ENCODE results near the gene TMEM52.
A peak's percentile ranks its signal among the peaks of the same experiment; 100 is the strongest.

The TMEM52 gene

DNA sequence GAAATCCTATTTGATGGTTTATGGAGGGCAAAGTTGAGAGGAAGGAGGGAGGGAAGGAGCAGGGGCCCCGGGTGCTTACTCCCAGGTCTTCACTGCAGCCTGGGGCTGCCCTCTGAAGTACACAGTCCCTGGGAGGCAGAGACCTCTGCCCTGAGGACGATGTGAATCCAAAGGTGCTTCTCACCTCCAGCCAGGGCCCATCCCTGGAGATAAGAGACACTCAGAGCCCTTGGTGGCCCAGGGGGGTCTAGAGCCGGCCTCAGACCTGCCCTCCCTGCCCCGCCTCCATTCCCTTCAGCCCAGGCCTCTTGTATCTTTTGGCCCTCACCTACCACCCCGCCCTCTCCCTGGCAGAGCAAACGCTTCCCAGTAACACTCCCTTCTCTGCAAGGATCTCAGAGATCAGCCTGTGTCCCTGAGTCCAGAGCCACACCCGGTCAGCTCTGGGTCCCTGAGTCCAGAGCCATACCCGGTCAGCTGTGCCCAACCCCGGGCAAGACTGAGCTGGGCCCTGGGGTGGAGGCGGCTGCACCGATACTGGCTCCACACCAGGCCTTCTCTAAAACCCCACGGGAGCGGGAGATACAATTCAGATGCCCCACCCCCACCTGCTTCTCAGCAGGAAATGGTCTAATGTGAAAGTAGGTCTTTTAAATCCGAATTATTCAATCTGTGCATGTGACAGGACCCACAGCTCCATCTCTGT lies 24.6 kb downstream of the TMEM52 start:
- Histone ChIP-seq H3K27me3 (ENCODE audit: low read depth, low read length) (peaks cover 36% of the 10 kb centered on the region), H3K36me3 (replicated peaks; ENCODE audit: low read depth, low read length) (no peaks in the 10 kb centered on the region), H3K4me2 (ENCODE audit: low read length) (peak overlapping the region; percentile 19; the same call in 1 of the 2 replicates), H3K9ac (ENCODE audit: low read length) (no peak overlapping the region), H3K79me2 (ENCODE audit: low read length) (peaks cover 19% of the 10 kb centered on the region), H3K4me1 (ENCODE audit: low read length) (peaks cover 30% of the 10 kb centered on the region), H4K20me1 (ENCODE audit: insufficient read depth, low read length) (peaks cover 9% of the 10 kb centered on the region), H2AFZ (ENCODE audit: low read depth, low read length) (no peak overlapping the region), H3K4me3 (ENCODE audit: low read length) (no peak overlapping the region), H3K9me3 (ENCODE audit: insufficient read depth, low read length) (no peaks in the 10 kb centered on the region), H3K27ac (ENCODE audit: low read length) (no peak overlapping the region)
- TF ChIP-seq CTCF (IDR thresholded peaks at IDR 0.05; ENCODE audit: low read depth, low read length) (no peak), EZH2phosphoT487 (IDR thresholded peaks at IDR 0.05; ENCODE audit: low read depth) (no peak)

- Histone ChIP-seq H3K9me3 (ENCODE audit: insufficient read depth, low read length) (no peaks in the 10 kb centered on the region), H4K20me1 (ENCODE audit: insufficient read depth, low read length) (peaks cover 14% of the 10 kb centered on the region), H3K4me3 (ENCODE audit: low read length) (no peak overlapping the region), H3K4me1 (ENCODE audit: low read length) (peaks cover 31% of the 10 kb centered on the region), H3K27ac (ENCODE audit: low read length) (no peak overlapping the region), H2AFZ (ENCODE audit: low read depth, low read length) (no peak overlapping the region), H3K4me2 (ENCODE audit: low read length) (no peak overlapping the region), H3K79me2 (ENCODE audit: low read length) (peaks cover 24% of the 10 kb centered on the region), H3K27me3 (ENCODE audit: low read depth, low read length) (peaks cover 36% of the 10 kb centered on the region), H3K36me3 (replicated peaks; ENCODE audit: low read depth, low read length) (no peaks in the 10 kb centered on the region), H3K9ac (ENCODE audit: low read length) (no peak overlapping the region)
- TF ChIP-seq EZH2phosphoT487 (IDR thresholded peaks at IDR 0.05; ENCODE audit: low read depth) = no peak
- TF ChIP-seq CTCF (IDR thresholded peaks at IDR 0.05; ENCODE audit: low read depth, low read length) = no peak
Observed at GRCh38 chr1:1893997-1894353, 25.1 kb downstream of the TMEM52 start.

GRCh38 chr1:1893291-1893985 lies 25.6 kb downstream of the TMEM52 start:
- Histone ChIP-seq H3K27me3 (ENCODE audit: low read depth, low read length) (peaks cover 36% of the 10 kb centered on the region), H3K79me2 (ENCODE audit: low read length) (peaks cover 30% of the 10 kb centered on the region), H3K4me1 (ENCODE audit: low read length) (peaks cover 35% of the 10 kb centered on the region), H3K4me3 (ENCODE audit: low read length) (no peak overlapping the region), H4K20me1 (ENCODE audit: insufficient read depth, low read length) (peaks cover 16% of the 10 kb centered on the region), H3K27ac (ENCODE audit: low read length) (no peak overlapping the region), H3K36me3 (replicated peaks; ENCODE audit: low read depth, low read length) (no peaks in the 10 kb centered on the region), H3K9ac (ENCODE audit: low read length) (no peak overlapping the region), H3K4me2 (ENCODE audit: low read length) (no peak overlapping the region), H3K9me3 (ENCODE audit: insufficient read depth, low read length) (no peaks in the 10 kb centered on the region), H2AFZ (ENCODE audit: low read depth, low read length) (no peak overlapping the region)
- TF ChIP-seq EZH2phosphoT487 (IDR thresholded peaks at IDR 0.05; ENCODE audit: low read depth) = no peak
- no peak for TF ChIP-seq CTCF (IDR thresholded peaks at IDR 0.05; ENCODE audit: low read depth, low read length)

DNA sequence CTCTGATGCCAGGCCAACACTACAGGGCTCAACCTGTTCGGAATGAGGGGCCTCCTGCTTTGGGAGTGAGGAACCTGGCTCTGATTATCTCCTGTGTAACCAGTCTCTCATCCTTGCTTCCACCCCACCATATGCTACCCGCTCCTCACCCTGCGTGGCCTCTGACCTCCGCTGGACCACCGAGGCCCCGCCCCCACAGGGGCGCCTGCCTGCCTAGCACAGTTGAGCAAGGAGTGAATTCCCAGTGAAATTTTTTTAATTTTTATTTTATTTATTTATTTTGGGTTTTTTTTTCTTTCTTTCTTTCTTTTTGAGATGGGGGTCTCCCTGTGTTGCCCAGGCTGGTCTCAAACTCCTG lies 26.3 kb downstream of the TMEM52 start:
- no peaks in the 10 kb centered on the region for H3K9me3 ChIP-seq (ENCODE audit: insufficient read depth, low read length)
- peaks cover 37% of the 10 kb centered on the region for H3K79me2 ChIP-seq (ENCODE audit: low read length)
- H3K4me1 ChIP-seq (ENCODE audit: low read length) = peaks cover 40% of the 10 kb centered on the region
- H3K36me3 ChIP-seq (replicated peaks; ENCODE audit: low read depth, low read length) = peaks cover 6% of the 10 kb centered on the region
- H3K27ac ChIP-seq (ENCODE audit: low read length) = no peak overlapping the region
- peak overlapping the region; percentile 99; the same call in 1 of the 2 replicates for H3K4me2 ChIP-seq (ENCODE audit: low read length)
- no peak overlapping the region for H3K4me3 ChIP-seq (ENCODE audit: low read length)
- no peak overlapping the region for H2AFZ ChIP-seq (ENCODE audit: low read depth, low read length)
- TF ChIP-seq CTCF (IDR thresholded peaks at IDR 0.05; ENCODE audit: low read depth, low read length) = no peak
- H3K27me3 ChIP-seq (ENCODE audit: low read depth, low read length) = peaks cover 30% of the 10 kb centered on the region
- peaks cover 21% of the 10 kb centered on the region for H4K20me1 ChIP-seq (ENCODE audit: insufficient read depth, low read length)
- H3K9ac ChIP-seq (ENCODE audit: low read length) = no peak overlapping the region
